Neural cell (in vitro differentiated cells): ENCODE results near the gene DDX25. TPM values are rescaled to one million over a fixed set of nuclear protein-coding genes. Genes with fewer than 3 reads are reported as not detected.

Source experiments
- H2AFZ ChIP-seq: fragments of 200-600, 300-800 bp; sonication (generic), shearing (Covaris generic); 2 replicates; pipeline ENCODE4 v1.6.0; 2014; ENCODE audit warnings: low read depth, mild to moderate bottlenecking, antibody characterized with exemption, low read length, moderate library complexity
- H3F3A ChIP-seq: fragments of 200-600 bp; shearing (Covaris generic); 2 replicates; pipeline ENCODE4 v1.6.1; 2016; ENCODE audit warnings: mild to moderate bottlenecking, moderate library complexity, mixed read lengths, antibody characterized with exemption, low read length; ENCODE audit not compliant: insufficient read depth, poor library complexity, severe bottlenecking
- H3K27ac ChIP-seq: fragments of 200-600, 300-800 bp; sonication (generic), shearing (Covaris generic); 2 replicates; pipeline ENCODE4 v1.5.1; 2014; ENCODE audit warnings: mild to moderate bottlenecking, low read length, moderate library complexity
- H3K27me3 ChIP-seq: fragments of 300-800, 200-600 bp; sonication (generic), shearing (Covaris generic); 2 replicates; pipeline ENCODE4 v1.6.0; 2014; ENCODE audit warnings: mild to moderate bottlenecking, low read depth, low read length, moderate library complexity; ENCODE audit not compliant: insufficient read depth
- H3K36me3 ChIP-seq: fragments of 300-800, 200-600 bp; sonication (generic), shearing (Covaris generic); 2 replicates; pipeline ENCODE4 v1.5.1; 2014; ENCODE audit warnings: mild to moderate bottlenecking, antibody characterized with exemption, low read length, moderate library complexity; ENCODE audit not compliant: insufficient read depth
- H3K4me2 ChIP-seq: fragments of 300-800, 200-600 bp; sonication (generic), shearing (Covaris generic); 2 replicates; pipeline ENCODE4 v1.6.0; 2014; ENCODE audit warnings: mild to moderate bottlenecking, low read length
- H3K4me3 ChIP-seq: fragments of 300-800, 200-600 bp; sonication (generic), shearing (Covaris generic); 2 replicates; pipeline ENCODE4 v1.5.1; 2014; ENCODE audit warnings: mild to moderate bottlenecking, low read length, moderate library complexity
- H3K79me2 ChIP-seq: fragments of 200-600 bp; shearing (Covaris generic); replicated peaks from 2 replicates; pipeline ENCODE4 v1.6.0; 2014; ENCODE audit warnings: mild to moderate bottlenecking, low read length, moderate library complexity; ENCODE audit not compliant: insufficient read depth
- H3K9ac ChIP-seq: fragments of 300-800, 200-600 bp; sonication (generic), shearing (Covaris generic); 2 replicates; pipeline ENCODE4 v1.6.1; 2016; ENCODE audit warnings: mild to moderate bottlenecking, low read length, mixed read lengths
- H3K9me2 ChIP-seq: fragments of 200-600 bp; shearing (Covaris generic); 2 replicates; pipeline ENCODE4 v1.6.1; 2016; ENCODE audit warnings: mild to moderate bottlenecking, low read length, mixed read lengths; ENCODE audit not compliant: insufficient read depth
- H3K9me3 ChIP-seq: fragments of 200-600, 300-800 bp; sonication (generic), shearing (Covaris generic); 2 replicates; pipeline ENCODE4 v1.6.1; 2016; ENCODE audit warnings: mild to moderate bottlenecking, mixed run types, low read length, moderate library complexity, mixed read lengths
- H4K20me1 ChIP-seq: fragments of 200-600 bp; shearing (Covaris generic); 2 replicates; pipeline ENCODE4 v1.6.1; 2016; ENCODE audit warnings: mild to moderate bottlenecking, mixed run types; ENCODE audit not compliant: insufficient read depth
- EP300 ChIP-seq: fragments of 450-650 bp; conservative IDR thresholded peaks from 2 replicates; pipeline ENCODE4 v1.6.1; 2014; ENCODE audit warnings: antibody characterized with exemption, mild to moderate bottlenecking, moderate library complexity; ENCODE audit not compliant: poor library complexity, severe bottlenecking
- EZH2 ChIP-seq: fragments of 200-600, 300-800 bp; shearing (Covaris generic), sonication (generic); IDR thresholded peaks from 2 replicates; pipeline ENCODE4 v1.6.1; 2014; ENCODE audit warnings: antibody characterized with exemption, low read length, borderline replicate concordance, mild to moderate bottlenecking; ENCODE audit not compliant: insufficient read depth, poor library complexity, severe bottlenecking
- MXI1 ChIP-seq: fragments of 450-650 bp; conservative IDR thresholded peaks from 2 replicates; pipeline ENCODE4 v1.6.1; 2014; ENCODE audit warnings: antibody characterized with exemption, mild to moderate bottlenecking; ENCODE audit not compliant: poor library complexity, severe bottlenecking
- POLR2AphosphoS5 ChIP-seq: IDR thresholded peaks from 2 replicates; pipeline ENCODE4 v1.6.1; 2012
- RAD21 ChIP-seq: fragments of 450-650 bp; conservative IDR thresholded peaks from 2 replicates; pipeline ENCODE4 v1.6.1; 2014; ENCODE audit warnings: antibody characterized with exemption, mild to moderate bottlenecking, moderate library complexity
- SMC3 ChIP-seq: fragments of 450-650 bp; conservative IDR thresholded peaks from 2 replicates; pipeline ENCODE4 v1.6.1; 2014; ENCODE audit warnings: antibody characterized with exemption, mild to moderate bottlenecking, moderate library complexity; ENCODE audit not compliant: poor library complexity
- TAF1 ChIP-seq: IDR thresholded peaks from 2 replicates; pipeline ENCODE4 v1.6.1; 2012; ENCODE audit warnings: low read depth
- polyA plus RNA-seq: library from polyadenylated mRNA; depleted of rRNA; stranded (reverse); fragments of >200 nt; gene quantifications from 2 replicates; pipeline ENCODE4 v1.2.3, GENCODE V29; 2014
- TF ChIP-seq, protein P1 (sequence below): fragments of 450-650 bp; IDR thresholded peaks from 2 replicates; pipeline ENCODE4 v1.5.1; 2014; ENCODE audit warnings: antibody characterized with exemption, mild to moderate bottlenecking, moderate library complexity; ENCODE audit not compliant: poor library complexity, severe bottlenecking
- TF ChIP-seq, protein P2 (sequence below): IDR thresholded peaks from 2 replicates; pipeline ENCODE4 v1.6.1; 2012; ENCODE audit warnings: borderline replicate concordance

Gene DDX25
- polyA plus RNA-seq, 1 donor from 2014 or later: 66.4 TPM

DNA sequence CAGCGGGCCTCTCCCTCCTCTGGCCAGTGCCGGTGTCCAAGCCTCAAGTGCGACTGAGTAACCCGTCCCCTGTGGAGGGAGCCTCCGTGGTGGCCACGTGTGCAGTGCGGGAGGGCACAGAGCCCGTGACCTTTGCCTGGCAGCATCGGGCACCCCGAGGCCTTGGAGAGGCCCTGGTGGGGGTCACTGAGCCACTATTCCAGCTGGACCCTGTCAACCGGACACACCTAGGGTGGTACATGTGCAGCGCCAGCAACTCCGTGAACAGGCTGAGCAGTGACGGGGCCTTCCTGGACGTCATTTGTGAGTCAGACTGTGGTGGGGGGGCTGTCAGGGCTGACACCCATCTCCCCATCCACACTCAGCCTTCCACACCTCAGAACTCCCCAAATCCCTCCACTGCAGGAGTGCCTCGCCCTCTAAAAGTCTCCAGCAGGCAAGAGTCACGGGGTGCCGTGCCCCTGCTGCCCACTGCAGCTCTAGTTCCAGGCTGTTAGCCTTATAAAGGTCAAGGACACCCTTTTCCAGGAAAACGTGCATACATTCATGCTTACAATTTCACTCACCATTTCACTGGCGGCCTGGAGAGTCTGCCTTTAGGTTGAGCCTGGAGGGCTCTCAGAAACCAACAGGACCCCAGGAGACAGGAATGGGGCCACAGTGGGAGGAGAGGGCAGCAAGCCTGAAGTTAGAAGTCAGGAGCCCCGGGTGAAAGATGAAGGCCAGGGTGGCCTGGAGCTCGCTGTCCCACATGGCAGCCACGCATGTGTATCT is 44.2 kb downstream of the DDX25 start:
- H3K27ac ChIP-seq: no peak overlapping the region
- no peaks in the 10 kb centered on the region for H3K9me3 ChIP-seq
- no peak overlapping the region for H3K9ac ChIP-seq
- H4K20me1 ChIP-seq: no peaks in the 10 kb centered on the region
- H3K79me2 ChIP-seq: no peaks in the 10 kb centered on the region
- H3K4me3 ChIP-seq: no peak overlapping the region
- no peaks in the 10 kb centered on the region for H3K27me3 ChIP-seq
- no peaks in the 10 kb centered on the region for H3K36me3 ChIP-seq
- H3K4me2 ChIP-seq: no peak overlapping the region
- no peaks in the 10 kb centered on the region for H3K9me2 ChIP-seq
- no peak overlapping the region for H2AFZ ChIP-seq
- TF ChIP-seq, protein P1, sequence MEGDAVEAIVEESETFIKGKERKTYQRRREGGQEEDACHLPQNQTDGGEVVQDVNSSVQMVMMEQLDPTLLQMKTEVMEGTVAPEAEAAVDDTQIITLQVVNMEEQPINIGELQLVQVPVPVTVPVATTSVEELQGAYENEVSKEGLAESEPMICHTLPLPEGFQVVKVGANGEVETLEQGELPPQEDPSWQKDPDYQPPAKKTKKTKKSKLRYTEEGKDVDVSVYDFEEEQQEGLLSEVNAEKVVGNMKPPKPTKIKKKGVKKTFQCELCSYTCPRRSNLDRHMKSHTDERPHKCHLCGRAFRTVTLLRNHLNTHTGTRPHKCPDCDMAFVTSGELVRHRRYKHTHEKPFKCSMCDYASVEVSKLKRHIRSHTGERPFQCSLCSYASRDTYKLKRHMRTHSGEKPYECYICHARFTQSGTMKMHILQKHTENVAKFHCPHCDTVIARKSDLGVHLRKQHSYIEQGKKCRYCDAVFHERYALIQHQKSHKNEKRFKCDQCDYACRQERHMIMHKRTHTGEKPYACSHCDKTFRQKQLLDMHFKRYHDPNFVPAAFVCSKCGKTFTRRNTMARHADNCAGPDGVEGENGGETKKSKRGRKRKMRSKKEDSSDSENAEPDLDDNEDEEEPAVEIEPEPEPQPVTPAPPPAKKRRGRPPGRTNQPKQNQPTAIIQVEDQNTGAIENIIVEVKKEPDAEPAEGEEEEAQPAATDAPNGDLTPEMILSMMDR: no peak
- TF ChIP-seq, protein P2, sequence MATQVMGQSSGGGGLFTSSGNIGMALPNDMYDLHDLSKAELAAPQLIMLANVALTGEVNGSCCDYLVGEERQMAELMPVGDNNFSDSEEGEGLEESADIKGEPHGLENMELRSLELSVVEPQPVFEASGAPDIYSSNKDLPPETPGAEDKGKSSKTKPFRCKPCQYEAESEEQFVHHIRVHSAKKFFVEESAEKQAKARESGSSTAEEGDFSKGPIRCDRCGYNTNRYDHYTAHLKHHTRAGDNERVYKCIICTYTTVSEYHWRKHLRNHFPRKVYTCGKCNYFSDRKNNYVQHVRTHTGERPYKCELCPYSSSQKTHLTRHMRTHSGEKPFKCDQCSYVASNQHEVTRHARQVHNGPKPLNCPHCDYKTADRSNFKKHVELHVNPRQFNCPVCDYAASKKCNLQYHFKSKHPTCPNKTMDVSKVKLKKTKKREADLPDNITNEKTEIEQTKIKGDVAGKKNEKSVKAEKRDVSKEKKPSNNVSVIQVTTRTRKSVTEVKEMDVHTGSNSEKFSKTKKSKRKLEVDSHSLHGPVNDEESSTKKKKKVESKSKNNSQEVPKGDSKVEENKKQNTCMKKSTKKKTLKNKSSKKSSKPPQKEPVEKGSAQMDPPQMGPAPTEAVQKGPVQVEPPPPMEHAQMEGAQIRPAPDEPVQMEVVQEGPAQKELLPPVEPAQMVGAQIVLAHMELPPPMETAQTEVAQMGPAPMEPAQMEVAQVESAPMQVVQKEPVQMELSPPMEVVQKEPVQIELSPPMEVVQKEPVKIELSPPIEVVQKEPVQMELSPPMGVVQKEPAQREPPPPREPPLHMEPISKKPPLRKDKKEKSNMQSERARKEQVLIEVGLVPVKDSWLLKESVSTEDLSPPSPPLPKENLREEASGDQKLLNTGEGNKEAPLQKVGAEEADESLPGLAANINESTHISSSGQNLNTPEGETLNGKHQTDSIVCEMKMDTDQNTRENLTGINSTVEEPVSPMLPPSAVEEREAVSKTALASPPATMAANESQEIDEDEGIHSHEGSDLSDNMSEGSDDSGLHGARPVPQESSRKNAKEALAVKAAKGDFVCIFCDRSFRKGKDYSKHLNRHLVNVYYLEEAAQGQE: no peak
- TF ChIP-seq RAD21 (no peak), SMC3 (no peak), EP300 (no peak), POLR2AphosphoS5 (no peak), TAF1 (no peak), MXI1 (no peak), EZH2 (no peak)
- no peaks in the 10 kb centered on the region for H3F3A ChIP-seq

- H2AFZ ChIP-seq: no peak overlapping the region
These were observed 45.2 kb downstream of the DDX25 start for GRCh38 chr11:125949271-125950177.

More at GRCh38 chr11:125949271-125950177, 45.2 kb downstream of the DDX25 start:
- no peak for TF ChIP-seq SMC3
- TF ChIP-seq, protein P2: no peak
- TF ChIP-seq MXI1: no peak
- no peak for TF ChIP-seq POLR2AphosphoS5
- TF ChIP-seq EZH2: no peak
- no peak for TF ChIP-seq RAD21
- no peak for TF ChIP-seq TAF1
- no peak for TF ChIP-seq EP300
- TF ChIP-seq, protein P1: no peak
- Histone ChIP-seq H3K4me3 (no peak overlapping the region), H3K36me3 (no peaks in the 10 kb centered on the region), H3K27ac (no peak overlapping the region), H3K9ac (no peak overlapping the region), H3F3A (no peaks in the 10 kb centered on the region), H3K9me3 (no peaks in the 10 kb centered on the region), H3K4me2 (no peak overlapping the region), H3K27me3 (no peaks in the 10 kb centered on the region), H3K79me2 (no peaks in the 10 kb centered on the region), H4K20me1 (no peaks in the 10 kb centered on the region), H3K9me2 (no peaks in the 10 kb centered on the region)
